ENCODE results near the gene VPS37B.

Gene VPS37B

GRCh38 chr12:122839907-122840554, 55.9 kb downstream of the VPS37B start:
- no peak for DNase-seq (ENCODE audit: low spot score)

GRCh38 chr12:122838841-122839240, 57.1 kb downstream of the VPS37B start:
- DNase-seq (ENCODE audit: low spot score): no peak

- DNase-seq (ENCODE audit: low spot score): no peak
These were observed 58.3 kb downstream of the VPS37B start for GRCh38 chr12:122837306-122838265.

- DNase-seq (ENCODE audit: low spot score): no peak
These were observed 59.6 kb downstream of the VPS37B start for GRCh38 chr12:122836027-122836921.

GRCh38 chr12:122835750-122836026, 60.2 kb downstream of the VPS37B start:
- DNase-seq (ENCODE audit: low spot score): no peak

- DNase-seq (ENCODE audit: low spot score): no peak
These were observed 60.8 kb downstream of the VPS37B start, which contains the start of gene HIP1R for GRCh38 chr12:122834921-122835749. HIP1R (plus strand) TSS chr12:122835457; CDS start chr12:122835551, 94 bp downstream.

GRCh38 chr12:122834104-122834920, 61.6 kb downstream of the VPS37B start:
- no peak for DNase-seq (ENCODE audit: low spot score)

- no peak for DNase-seq (ENCODE audit: low spot score)
These were observed 65.3 kb downstream of the VPS37B start for GRCh38 chr12:122830517-122831214.

GRCh38 chr12:122827258-122827657, 68.7 kb downstream of the VPS37B start:
- no peak for DNase-seq (ENCODE audit: low spot score)

GRCh38 chr12:122825773-122826724, 69.9 kb downstream of the VPS37B start:
- DNase-seq (ENCODE audit: low spot score): no peak

- no peak for DNase-seq (ENCODE audit: low spot score)
These were observed 72.5 kb downstream of the VPS37B start for GRCh38 chr12:122823429-122823828.

- DNase-seq (ENCODE audit: low spot score): no peak
These were observed 75.1 kb downstream of the VPS37B start for GRCh38 chr12:122820838-122821271.

GRCh38 chr12:122820138-122820537, 75.8 kb downstream of the VPS37B start:
- no peak for DNase-seq (ENCODE audit: low spot score)

GRCh38 chr12:122819209-122819785, 76.6 kb downstream of the VPS37B start:
- DNase-seq (ENCODE audit: low spot score): no peak
